ENCODE measurements around the gene HBS1L. TPM values are rescaled to one million over a fixed set of nuclear protein-coding genes. Genes with fewer than 3 reads are reported as not detected.

Gene HBS1L
- polyA plus RNA-seq, 1 of the 3 experiments (the other 2 are of a cell fraction) = 19.0 TPM

- TF ChIP-seq PBX3 (IDR thresholded peaks at IDR 0.05) = no peak
- no peak for TF ChIP-seq CHD2 (IDR thresholded peaks at IDR 0.05; ENCODE audit: low read length, partially characterized antibody)
- no peak for TF ChIP-seq MXI1 (IDR thresholded peaks at IDR 0.05; ENCODE audit: low read depth, low read length)
- TF ChIP-seq RFX5 (IDR thresholded peaks at IDR 0.05; ENCODE audit: low read length) = no peak
Measured at GRCh38 chr6:134934793-134935485, 119.7 kb downstream of the HBS1L start (continued).

GRCh38 chr6:134932535-134933470, 121.8 kb downstream of the HBS1L start:
- ChIA-PET CTCF (interaction anchor here (1.1 to 3.1 kb wide), 3 partner anchors 7 to 809 kb away, joined by 4 to 20 read pairs (median 5); no protein-coding TSS in a partner anchor), POLR2A (no interaction called here)
- Histone ChIP-seq H2AFZ (ENCODE audit: low read depth) (no peak overlapping the region), H3K79me2 (ENCODE audit: insufficient read depth) (no peaks in the 10 kb centered on the region), H3K4me3 (ENCODE audit: low read depth in 2 of 2, low read length in 1 of 2) (no peak overlapping the region), H3K36me3 (replicated peaks in 1 of 2; ENCODE audit: control insufficient read depth in 1 of 2, insufficient read depth in 2 of 2, low read length in 1 of 2) (no peaks in the 10 kb centered on the region), H3K4me1 (ENCODE audit: control insufficient read depth in 1 of 2, insufficient read depth in 2 of 2, low read depth in 1 of 2, low read length in 1 of 2) (peaks cover 3 to 4% of the 10 kb centered on the region in 2 experiments; a peak in 2 of 4 replicates), H3K9me3 (no peaks in the 10 kb centered on the region), H3K9ac (no peak overlapping the region), H4K20me1 (ENCODE audit: insufficient read depth) (no peaks in the 10 kb centered on the region), H3F3A (replicated peaks; ENCODE audit: insufficient read depth) (no peaks in the 10 kb centered on the region), H3K27ac (ENCODE audit: low read depth in 2 of 2, low read length in 1 of 2) (no peak overlapping the region), H3K9me2 (no peaks in the 10 kb centered on the region), H3K27me3 (ENCODE audit: insufficient read depth) (no peaks in the 10 kb centered on the region), H3K4me2 (no peak overlapping the region)
- no peak for DNase-seq
- TF ChIP-seq RXRA (IDR thresholded peaks at IDR 0.05; ENCODE audit: borderline replicate concordance, low read depth) = no peak
- WGBS (ENCODE audit: low lambda C conversion rate) = 64% methylated on average over 4 of the region's 11 CpGs

GRCh38 chr6:134932098-134932497, 122.5 kb downstream of the HBS1L start:
- Histone ChIP-seq H3K36me3 (replicated peaks in 1 of 2; ENCODE audit: control insufficient read depth in 1 of 2, insufficient read depth in 2 of 2, low read length in 1 of 2) (no peaks in the 10 kb centered on the region), H3K9me3 (no peaks in the 10 kb centered on the region), H3F3A (replicated peaks; ENCODE audit: insufficient read depth) (no peaks in the 10 kb centered on the region), H3K79me2 (ENCODE audit: insufficient read depth) (no peaks in the 10 kb centered on the region), H3K4me1 (ENCODE audit: control insufficient read depth in 1 of 2, insufficient read depth in 2 of 2, low read depth in 1 of 2, low read length in 1 of 2) (peaks cover 0 to 2% of the 10 kb centered on the region in 2 experiments; a peak in 1 of 4 replicates), H4K20me1 (ENCODE audit: insufficient read depth) (no peaks in the 10 kb centered on the region), H3K27me3 (ENCODE audit: insufficient read depth) (no peaks in the 10 kb centered on the region), H2AFZ (ENCODE audit: low read depth) (no peak overlapping the region), H3K4me2 (no peak overlapping the region), H3K9ac (no peak overlapping the region), H3K4me3 (ENCODE audit: low read depth in 2 of 2, low read length in 1 of 2) (no peak overlapping the region), H3K27ac (ENCODE audit: low read depth in 2 of 2, low read length in 1 of 2) (no peak overlapping the region), H3K9me2 (no peaks in the 10 kb centered on the region)
- ChIA-PET CTCF (interaction anchor here (1.1 to 3.1 kb wide), 3 partner anchors 8 to 808 kb away, joined by 4 to 20 read pairs (median 5); no protein-coding TSS in a partner anchor), POLR2A (no interaction called here)
- no peak for DNase-seq
- WGBS (ENCODE audit: low lambda C conversion rate) = 63% methylated on average over 5 of the region's 5 CpGs
- TF ChIP-seq ZBTB33 (IDR thresholded peaks at IDR 0.05; ENCODE audit: borderline replicate concordance, low read depth) (no peak), ELF1 (IDR thresholded peaks at IDR 0.05) (no peak), POLR2AphosphoS5 (IDR thresholded peaks at IDR 0.05; ENCODE audit: low read depth, low read length) (no peak), YY1 (IDR thresholded peaks at IDR 0.05; ENCODE audit: low read depth) (no peak), REST (IDR thresholded peaks at IDR 0.05; ENCODE audit: low read depth, low read length) (no peak), FOXJ3 (CRISPR knock-in tag; IDR thresholded peaks at IDR 0.05) (no peak), TEAD4 (IDR thresholded peaks at IDR 0.05; ENCODE audit: borderline replicate concordance, insufficient read depth) (no peak), TCF12 (IDR thresholded peaks at IDR 0.05) (no peak)
